C4-2B (cell line): ENCODE measurements around the gene CCT8L2.
"Not testable (repeated sequence)": the region's sequence is repeated elsewhere in the genome, so short reads cannot be mapped to it uniquely, and the experiment has no call there.

Source experiments
- ZFX ChIP-seq: fragments of 450-650 bp; IDR thresholded peaks from 2 replicates; pipeline ENCODE4 v1.6.1; 2017
- TF ChIP-seq, protein P1 (sequence below): fragments of 450-650 bp; conservative IDR thresholded peaks from 2 replicates; pipeline ENCODE4 v1.5.1; 2017; ENCODE audit warnings: mild to moderate bottlenecking

DNA sequence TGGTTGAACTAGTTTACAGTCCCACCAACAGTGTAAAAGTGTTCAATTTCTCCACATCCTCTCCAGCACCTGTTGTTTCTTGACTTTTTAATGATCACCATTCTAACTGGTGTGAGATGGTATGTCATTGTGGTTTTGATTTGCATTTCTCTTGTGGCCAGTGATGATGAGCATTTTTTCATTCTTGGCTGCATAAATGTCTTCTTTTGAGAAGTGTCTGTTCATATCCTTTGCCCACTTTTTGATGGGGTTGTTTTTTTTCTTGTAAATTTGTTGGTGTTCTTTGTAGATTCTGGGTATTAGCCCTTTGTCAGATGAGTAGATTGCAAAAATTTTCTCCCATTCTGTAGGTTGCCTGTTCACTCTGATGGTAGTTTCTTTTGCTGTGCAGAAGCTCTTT lies 41.5 kb upstream of the CCT8L2 start:
- TF ChIP-seq, protein P1, sequence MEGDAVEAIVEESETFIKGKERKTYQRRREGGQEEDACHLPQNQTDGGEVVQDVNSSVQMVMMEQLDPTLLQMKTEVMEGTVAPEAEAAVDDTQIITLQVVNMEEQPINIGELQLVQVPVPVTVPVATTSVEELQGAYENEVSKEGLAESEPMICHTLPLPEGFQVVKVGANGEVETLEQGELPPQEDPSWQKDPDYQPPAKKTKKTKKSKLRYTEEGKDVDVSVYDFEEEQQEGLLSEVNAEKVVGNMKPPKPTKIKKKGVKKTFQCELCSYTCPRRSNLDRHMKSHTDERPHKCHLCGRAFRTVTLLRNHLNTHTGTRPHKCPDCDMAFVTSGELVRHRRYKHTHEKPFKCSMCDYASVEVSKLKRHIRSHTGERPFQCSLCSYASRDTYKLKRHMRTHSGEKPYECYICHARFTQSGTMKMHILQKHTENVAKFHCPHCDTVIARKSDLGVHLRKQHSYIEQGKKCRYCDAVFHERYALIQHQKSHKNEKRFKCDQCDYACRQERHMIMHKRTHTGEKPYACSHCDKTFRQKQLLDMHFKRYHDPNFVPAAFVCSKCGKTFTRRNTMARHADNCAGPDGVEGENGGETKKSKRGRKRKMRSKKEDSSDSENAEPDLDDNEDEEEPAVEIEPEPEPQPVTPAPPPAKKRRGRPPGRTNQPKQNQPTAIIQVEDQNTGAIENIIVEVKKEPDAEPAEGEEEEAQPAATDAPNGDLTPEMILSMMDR: not testable (repeated sequence)
- not testable (repeated sequence) for TF ChIP-seq ZFX
